H1 (cell line): ENCODE results near the gene ANKS1A. TPM values are rescaled to one million over a fixed set of nuclear protein-coding genes. Genes with fewer than 3 reads are reported as not detected.
A peak's percentile ranks its signal among the peaks of the same experiment; 100 is the strongest.

ENCODE experiments used
- MAFK ChIP-seq: IDR thresholded peaks from 2 replicates; pipeline ENCODE4 v1.6.1; 2012; ENCODE audit warnings: low read depth, mild to moderate bottlenecking, improper control_type of control experiment, low read length
- RBBP5 ChIP-seq: IDR thresholded peaks from 2 replicates; pipeline ENCODE4 v1.7.1; 2012; ENCODE audit warnings: low read depth, mild to moderate bottlenecking, inconsistent platforms, low read length, moderate library complexity, borderline replicate concordance
- TAF1 ChIP-seq: IDR thresholded peaks from 2 replicates; pipeline ENCODE4 v1.6.1; 2011; ENCODE audit warnings: mild to moderate bottlenecking, low read depth, low read length
- TAF7 ChIP-seq: optimal IDR thresholded peaks from 2 replicates; pipeline ENCODE3; 2011; ENCODE audit warnings: low read depth, mild to moderate bottlenecking, inconsistent platforms, low read length, moderate library complexity, borderline replicate concordance
- polyA plus RNA-seq, 7 experiments: library from polyadenylated mRNA; depleted of rRNA in 3 of 7; stranded (reverse) in 5 of 7; unstranded in 2 of 7; fragments of >200 nt in 5 of 7; fragments of 200-250 nt in 2 of 7; gene quantifications; 1 replicate in 5 of 7; 2 replicates in 1 of 7; 4 replicates in 1 of 7; pipeline versions ENCODE4 v1.2.1 to v1.2.3, GENCODE V29; 2011 to 2013; ENCODE audit warnings: missing spikeins in 2 of 7, mixed read lengths in 2 of 7
- total RNA-seq: library from RNA; stranded (reverse); fragmentation: NEBNext Ultra II Directional; extraction: Animal tissue kit (Norgen Biotek cat#: 25700); gene quantifications from 2 replicates; pipeline ENCODE4 v1.2.1, GENCODE V29; 2021

ANKS1A gene
- total and polyA plus RNA-seq, 2 of the 8 experiments (the other 6 are each of a cell fraction or from before 2014, with no cell fraction given) = 9.8 to 30.9 TPM

DNA sequence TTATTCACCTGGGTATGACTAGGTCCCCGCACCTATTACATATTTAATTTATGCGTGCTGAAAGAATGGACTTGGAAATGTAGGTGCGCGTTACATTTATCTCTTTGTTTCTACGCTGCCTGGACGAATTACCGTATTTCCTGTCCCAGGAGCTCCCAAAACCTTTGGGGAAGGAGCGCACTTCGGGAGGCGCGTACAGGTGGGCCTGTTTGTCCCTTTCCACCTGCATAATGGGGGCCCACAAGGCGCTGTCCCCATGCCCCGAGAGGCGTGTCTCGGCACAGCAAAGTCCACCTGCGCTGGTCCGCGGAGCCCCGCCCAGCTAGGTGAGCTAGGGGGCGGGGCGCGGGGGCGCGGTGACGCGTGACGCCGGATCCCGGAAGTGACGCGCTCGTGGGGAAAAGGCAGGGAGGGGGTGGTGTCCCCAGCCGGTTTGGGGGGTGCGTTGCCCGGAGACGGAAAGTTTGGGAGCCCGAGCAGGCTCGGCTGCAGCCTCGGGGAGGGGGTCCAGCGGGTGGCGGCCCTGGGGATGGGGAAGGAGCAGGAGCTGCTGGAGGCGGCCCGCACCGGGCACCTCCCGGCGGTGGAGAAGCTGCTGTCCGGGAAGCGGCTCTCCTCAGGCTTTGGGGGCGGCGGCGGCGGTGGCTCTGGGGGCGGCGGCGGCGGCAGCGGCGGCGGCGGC lies at the start of gene ANKS1A (continued):
- peak; percentile 37 for TF ChIP-seq TAF7
- TF ChIP-seq TAF1 = peak; percentile 89
- peak; percentile 42; the same call in 1 of the 2 replicates for TF ChIP-seq MAFK
- no peak; the same call in 1 of the 2 replicates for TF ChIP-seq RBBP5
